Suppressor macrophage treated with lipopolysaccharide for 1 hour (primary cell): ENCODE data around the gene TMC2.

ENCODE experiments used
- DNase-seq, 3 donors: peaks; one replicate each; pipeline ENCODE4 v3.0.0-alpha.2; 2020 to 2022

TMC2 gene

GRCh38 chr20:2527762-2528161 is 8.6 kb upstream of the TMC2 start:
- no peak for DNase-seq

GRCh38 chr20:2528671-2529271 is 7.6 kb upstream of the TMC2 start:
- no peak for DNase-seq

GRCh38 chr20:2533118-2533517 is 3.3 kb upstream of the TMC2 start:
- no peak for DNase-seq

GRCh38 chr20:2535711-2536559 is 438 bp upstream of the TMC2 start:
- no peak for DNase-seq

GRCh38 chr20:2537101-2537500 is 728 bp downstream of the TMC2 start:
- DNase-seq = no peak

- no peak for DNase-seq
Observed at GRCh38 chr20:2538356-2538755, 2.0 kb downstream of the TMC2 start.

- no peak for DNase-seq
Observed at GRCh38 chr20:2538931-2539720, 2.8 kb downstream of the TMC2 start.

GRCh38 chr20:2541940-2542339 is 5.6 kb downstream of the TMC2 start:
- no peak for DNase-seq

GRCh38 chr20:2542361-2542760 is 6.0 kb downstream of the TMC2 start:
- DNase-seq = no peak

GRCh38 chr20:2544211-2544610 is 7.8 kb downstream of the TMC2 start:
- DNase-seq = no peak

GRCh38 chr20:2545594-2545993 is 9.2 kb downstream of the TMC2 start:
- no peak for DNase-seq

GRCh38 chr20:2557873-2558580 is 21.7 kb downstream of the TMC2 start:
- DNase-seq = no peak

- no peak for DNase-seq
Observed at GRCh38 chr20:2558581-2559278, 22.4 kb downstream of the TMC2 start.

GRCh38 chr20:2559279-2559626 is 22.9 kb downstream of the TMC2 start:
- no peak for DNase-seq

GRCh38 chr20:2559651-2560050 is 23.3 kb downstream of the TMC2 start:
- no peak for DNase-seq

GRCh38 chr20:2563116-2563515 is 26.7 kb downstream of the TMC2 start:
- DNase-seq = no peak

- no peak for DNase-seq
Observed at GRCh38 chr20:2564406-2564805, 28.0 kb downstream of the TMC2 start.

- DNase-seq = no peak
Observed at GRCh38 chr20:2575682-2576081, 39.3 kb downstream of the TMC2 start.

- no peak for DNase-seq
Observed at GRCh38 chr20:2576317-2576727, 39.9 kb downstream of the TMC2 start.

- DNase-seq = no peak
Observed at GRCh38 chr20:2578475-2579192, 42.3 kb downstream of the TMC2 start.

- DNase-seq = no peak
Observed at GRCh38 chr20:2585811-2586210, 49.4 kb downstream of the TMC2 start.

- no peak for DNase-seq
Observed at GRCh38 chr20:2593756-2594155, 57.4 kb downstream of the TMC2 start.
